Fibroblast of villous mesenchyme (primary cell): ENCODE results near the gene ELP4. TPM values are rescaled to one million over a fixed set of nuclear protein-coding genes. Genes with fewer than 3 reads are reported as not detected.

Experiments
- DNase-seq: peaks from one replicate; pipeline ENCODE4 v3.0.0-alpha.2; 2010; ENCODE audit warnings: low read depth
- H3K4me3 ChIP-seq: 2 replicates; pipeline ENCODE4 v1.5.1; 2011; ENCODE audit warnings: low read depth, mild to moderate bottlenecking, low read length
- total RNA-seq: library from RNA; depleted of rRNA; stranded (reverse); fragments of >200 nt; gene quantifications from 2 replicates; pipeline ENCODE4 v1.2.3, GENCODE V29; 2012
- TF ChIP-seq, protein P1 (sequence below): IDR thresholded peaks from 2 replicates; pipeline ENCODE4 v1.5.1; 2012; ENCODE audit warnings: low read depth, mild to moderate bottlenecking, low read length; ENCODE audit not compliant: insufficient read depth

ELP4 gene
- total RNA-seq, 1 donor: 19.0 TPM

DNA sequence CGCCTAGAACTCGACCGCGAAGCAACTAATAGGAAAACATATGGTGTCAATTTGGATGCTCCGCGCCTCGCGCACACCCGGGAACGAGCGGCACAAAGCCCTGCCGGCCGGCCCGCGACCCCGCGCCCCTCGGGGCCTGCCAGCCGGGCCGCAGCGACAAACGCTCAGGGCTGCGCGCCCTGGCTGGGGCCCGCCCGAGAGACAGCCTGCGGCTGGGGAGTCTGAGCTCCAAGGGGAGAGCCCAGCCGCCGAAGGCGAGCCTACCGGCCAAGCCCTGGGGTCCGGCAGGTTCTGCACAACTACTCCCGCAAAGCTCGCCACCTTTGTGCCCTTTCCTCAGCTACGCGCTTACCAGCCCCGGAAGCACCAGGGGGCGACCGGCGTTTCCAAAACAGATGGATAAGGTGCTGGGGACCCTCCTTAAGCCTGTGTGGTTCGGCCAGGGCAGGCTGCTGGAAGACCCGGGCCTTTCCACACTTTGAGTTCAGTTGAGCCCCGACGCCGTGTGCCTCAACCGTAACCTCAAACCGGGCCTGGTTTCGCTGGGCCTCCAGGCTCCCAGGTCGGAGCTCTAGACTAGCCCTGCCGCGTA, 295.6 kb downstream of the ELP4 start:
- no peak overlapping the region for H3K4me3 ChIP-seq
- no peak for DNase-seq
- TF ChIP-seq, protein P1, sequence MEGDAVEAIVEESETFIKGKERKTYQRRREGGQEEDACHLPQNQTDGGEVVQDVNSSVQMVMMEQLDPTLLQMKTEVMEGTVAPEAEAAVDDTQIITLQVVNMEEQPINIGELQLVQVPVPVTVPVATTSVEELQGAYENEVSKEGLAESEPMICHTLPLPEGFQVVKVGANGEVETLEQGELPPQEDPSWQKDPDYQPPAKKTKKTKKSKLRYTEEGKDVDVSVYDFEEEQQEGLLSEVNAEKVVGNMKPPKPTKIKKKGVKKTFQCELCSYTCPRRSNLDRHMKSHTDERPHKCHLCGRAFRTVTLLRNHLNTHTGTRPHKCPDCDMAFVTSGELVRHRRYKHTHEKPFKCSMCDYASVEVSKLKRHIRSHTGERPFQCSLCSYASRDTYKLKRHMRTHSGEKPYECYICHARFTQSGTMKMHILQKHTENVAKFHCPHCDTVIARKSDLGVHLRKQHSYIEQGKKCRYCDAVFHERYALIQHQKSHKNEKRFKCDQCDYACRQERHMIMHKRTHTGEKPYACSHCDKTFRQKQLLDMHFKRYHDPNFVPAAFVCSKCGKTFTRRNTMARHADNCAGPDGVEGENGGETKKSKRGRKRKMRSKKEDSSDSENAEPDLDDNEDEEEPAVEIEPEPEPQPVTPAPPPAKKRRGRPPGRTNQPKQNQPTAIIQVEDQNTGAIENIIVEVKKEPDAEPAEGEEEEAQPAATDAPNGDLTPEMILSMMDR: no peak

DNA sequence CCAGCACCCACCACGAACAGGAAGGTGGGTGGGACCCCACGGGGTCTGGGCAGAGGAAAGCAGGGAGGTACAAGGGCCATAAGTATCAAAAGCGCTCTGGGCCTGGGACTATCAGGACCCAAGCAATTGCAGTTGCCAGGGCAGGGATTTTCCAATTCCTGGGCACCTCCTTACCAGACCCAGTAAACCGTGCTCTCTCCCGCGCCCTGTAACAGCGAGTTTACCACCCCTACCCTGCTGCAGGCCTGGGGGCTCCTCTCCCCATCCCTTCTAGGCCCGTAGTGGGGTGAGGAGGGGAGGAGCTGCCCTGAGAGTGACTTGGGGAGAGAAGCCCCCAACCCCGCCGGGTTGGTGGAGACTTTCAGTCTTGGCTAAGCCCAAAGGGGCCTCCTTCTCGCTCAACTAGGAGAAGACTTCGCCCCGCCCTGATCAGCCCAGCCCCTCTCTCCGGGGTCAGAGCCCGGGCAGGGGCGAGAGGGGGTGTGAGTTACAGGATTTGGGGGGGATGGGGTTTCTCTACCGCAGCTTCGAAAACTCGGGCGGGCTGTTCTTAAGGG, 296.1 kb downstream of the ELP4 start:
- DNase-seq: no peak
- H3K4me3 ChIP-seq: no peak overlapping the region
- TF ChIP-seq, protein P1: no peak

DNA sequence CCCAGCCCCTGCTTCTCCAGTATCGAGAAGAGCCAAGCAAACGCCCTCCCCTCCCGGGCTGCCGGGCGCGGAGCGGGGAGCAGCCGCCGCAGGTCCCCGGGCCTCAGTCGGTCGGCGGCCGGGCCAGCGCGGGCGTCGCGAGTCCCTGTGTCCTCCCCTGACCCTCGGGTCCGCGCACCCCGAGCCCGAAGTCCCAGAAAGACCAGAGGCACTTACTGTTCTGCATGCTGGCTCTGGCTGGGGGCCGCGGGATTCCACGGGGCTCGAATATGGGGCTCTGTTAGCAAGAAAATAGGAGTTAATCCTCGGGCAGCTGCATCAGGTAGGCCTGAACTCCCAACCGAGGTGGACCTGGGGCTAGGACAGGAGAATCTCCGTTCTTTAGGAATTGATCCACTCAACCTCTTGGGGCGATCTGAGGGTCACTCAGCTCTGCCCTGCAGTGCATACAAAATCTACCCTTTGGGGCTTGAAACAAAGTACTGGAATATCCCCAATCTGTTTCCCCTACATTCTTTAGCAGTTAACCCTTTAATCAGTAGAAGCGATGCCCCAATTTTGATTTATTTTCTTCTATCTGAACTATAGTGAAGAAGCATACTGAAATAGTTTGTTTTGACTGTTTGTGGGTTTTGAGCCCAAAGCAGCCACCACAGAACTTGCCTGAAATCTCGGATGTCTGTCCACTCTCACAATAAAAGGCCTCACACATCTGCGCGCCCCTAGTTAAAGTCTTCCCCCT, 296.8 kb downstream of the ELP4 start:
- H3K4me3 ChIP-seq: no peak overlapping the region
- TF ChIP-seq, protein P1: no peak
- no peak for DNase-seq

DNA sequence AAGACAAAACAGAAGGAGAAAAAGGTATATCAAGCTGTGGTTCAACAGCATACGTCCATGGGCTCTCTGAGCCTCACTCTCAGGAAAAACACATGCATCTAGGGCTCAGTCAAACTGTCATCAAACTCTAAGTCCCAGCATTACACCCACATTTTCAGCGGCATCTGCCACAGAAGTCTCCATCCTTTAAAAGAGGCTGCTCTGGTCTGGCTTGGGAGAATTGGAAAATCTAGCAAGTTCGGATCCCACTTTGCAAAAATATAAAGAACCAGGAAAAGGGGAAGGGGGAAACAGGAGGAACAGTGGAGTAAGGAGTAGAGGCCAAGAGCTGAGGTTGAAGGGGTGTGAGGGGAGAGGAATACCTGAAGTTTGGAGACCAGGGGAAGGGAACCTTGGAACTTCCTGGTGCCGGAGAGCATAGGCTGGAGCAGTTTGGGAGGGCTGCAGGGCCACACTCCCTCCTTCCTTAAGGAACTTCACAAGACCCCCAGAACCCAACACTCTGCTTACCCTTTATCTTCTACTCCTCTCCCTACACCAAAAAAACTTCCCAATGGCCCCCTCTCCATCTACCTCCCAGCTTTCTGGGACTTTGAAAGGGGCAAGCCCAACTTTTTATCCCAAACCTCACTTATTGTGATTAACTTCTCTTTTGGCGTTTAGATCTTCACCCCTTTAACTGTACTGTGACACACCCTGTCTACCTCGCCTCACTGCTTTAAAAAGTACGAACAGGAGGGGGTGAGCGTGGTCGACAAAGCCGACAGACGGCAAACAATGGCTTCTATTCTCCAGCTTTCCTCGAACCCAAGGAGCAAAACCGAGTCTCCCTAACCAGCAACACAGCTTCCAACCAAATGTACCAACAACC, 297.6 kb downstream of the ELP4 start:
- TF ChIP-seq, protein P1: no peak
- DNase-seq: no peak
- no peak overlapping the region for H3K4me3 ChIP-seq

DNA sequence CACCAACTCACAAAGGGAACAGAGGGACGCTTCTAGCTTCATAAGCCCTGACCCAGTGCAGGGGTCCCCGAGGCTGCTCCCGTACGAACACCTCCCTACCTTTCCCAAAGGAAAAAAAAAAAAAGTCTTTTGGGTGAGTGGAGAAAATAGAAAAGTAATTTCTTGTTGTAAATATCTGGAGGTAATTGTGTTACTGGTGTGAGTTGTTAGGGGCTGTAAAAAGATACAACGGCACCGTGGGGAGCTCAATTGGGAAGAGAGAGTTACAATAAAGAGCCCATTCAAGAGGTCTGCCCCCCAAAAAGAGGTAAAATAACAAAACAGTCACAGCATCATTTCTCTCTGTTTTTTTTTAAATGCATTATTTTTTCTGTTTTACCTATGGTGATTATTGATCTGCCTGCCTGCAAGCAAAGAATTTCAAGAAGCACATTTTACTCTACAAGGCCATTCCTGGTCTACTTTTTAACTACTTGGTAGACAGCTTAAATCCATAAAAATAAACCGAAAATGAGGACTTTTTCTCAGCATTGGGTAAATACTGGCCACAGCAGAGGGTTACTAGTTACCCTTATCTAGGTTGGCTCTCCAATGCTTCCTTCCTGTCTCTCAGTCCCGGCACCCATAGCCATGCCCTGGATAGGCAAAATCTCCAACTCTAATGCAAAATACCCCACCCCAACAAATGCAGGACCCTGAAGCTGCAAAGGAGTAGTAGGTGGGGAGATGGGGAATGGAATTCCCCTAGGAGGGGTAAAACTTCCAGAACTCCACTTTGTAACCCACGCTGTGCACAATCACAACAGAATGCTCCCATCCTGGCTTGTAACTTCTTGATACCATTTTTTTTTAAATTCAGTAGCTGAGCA, 298.5 kb downstream of the ELP4 start:
- H3K4me3 ChIP-seq: no peak overlapping the region
- TF ChIP-seq, protein P1: no peak
- DNase-seq: no peak
